ENCODE data around the gene EQTN.
"Not testable (repeated sequence)": the region's sequence is repeated elsewhere in the genome, so short reads cannot be mapped to it uniquely, and the experiment has no call there.

EQTN gene

DNA sequence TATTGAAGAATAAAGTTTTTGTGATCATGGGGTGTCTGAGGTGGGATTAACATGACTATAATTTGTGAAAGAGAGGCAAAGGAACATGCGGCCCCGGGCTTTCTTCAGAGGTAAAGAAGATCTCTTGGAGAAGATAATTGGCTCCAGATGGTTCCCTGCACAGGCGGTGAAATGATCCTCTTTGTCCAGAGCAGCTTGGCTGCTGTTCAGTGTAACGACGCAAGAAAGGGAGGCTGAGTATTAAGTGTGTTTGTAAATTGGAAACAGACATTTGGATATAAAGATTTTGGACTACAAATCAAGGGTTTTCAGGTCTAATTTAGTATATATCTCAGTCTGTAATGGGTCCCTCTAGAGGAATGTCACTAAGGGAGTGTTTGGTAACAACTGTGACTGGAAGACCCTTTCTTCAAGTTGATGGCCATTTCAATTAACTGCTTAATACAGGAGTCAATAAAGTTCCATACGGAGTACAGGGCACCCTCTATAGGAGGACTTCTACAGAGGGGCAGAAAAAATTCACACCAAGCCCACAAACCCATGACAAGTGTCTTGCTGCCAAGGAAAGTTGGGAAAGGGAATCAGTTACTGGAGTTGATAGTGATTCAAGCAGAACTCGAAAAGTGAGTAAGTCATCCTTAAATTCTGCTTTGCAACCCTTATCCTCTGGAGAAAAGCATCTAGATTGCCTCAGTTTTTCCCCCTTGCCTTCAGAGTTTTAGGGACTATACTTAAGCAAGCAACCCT lies 4.1 kb downstream of the EQTN start:
- DNase-seq (ENCODE audit: low spot score): no peak

DNA sequence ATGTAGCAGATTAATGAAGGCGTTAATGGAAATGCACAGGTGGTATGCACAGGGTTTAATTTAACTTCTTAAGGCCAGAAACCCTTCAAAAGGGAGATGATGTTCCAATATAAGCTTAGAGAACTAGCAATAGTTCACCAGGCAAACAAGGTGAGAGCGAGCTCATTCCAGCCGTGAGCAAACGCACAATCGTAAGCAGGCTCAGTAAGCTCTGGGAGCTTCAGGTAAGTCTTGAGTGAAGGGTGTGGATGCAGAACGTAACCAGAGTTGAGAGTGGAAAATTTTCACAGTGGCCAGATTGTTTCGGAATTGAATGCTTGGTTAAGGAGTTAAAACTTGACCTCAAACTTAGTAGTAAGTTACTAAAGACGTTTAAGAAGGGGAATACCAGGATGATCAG lies 5.7 kb downstream of the EQTN start:
- no peak for DNase-seq (ENCODE audit: low spot score)

DNA sequence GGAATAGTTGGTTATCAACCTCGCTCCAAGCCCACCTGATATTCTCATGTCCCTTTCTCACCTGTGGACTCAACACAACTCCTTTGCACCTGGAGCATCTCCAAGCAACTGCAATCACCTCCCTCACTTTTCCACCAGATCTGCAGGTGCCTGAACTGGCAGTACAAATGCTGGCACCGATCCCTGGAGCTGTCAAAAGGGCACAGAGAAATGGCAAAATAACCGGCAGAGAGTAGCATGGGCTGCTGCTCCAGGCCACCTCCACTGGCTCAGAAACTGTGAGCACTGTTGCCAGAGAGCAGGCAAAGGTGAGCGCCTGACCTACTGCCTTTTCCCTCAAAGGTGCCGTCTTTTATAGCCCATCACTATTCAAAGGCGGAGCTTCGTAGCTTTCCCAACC lies 14.7 kb downstream of the EQTN start:
- no peak for DNase-seq (ENCODE audit: low spot score)

DNA sequence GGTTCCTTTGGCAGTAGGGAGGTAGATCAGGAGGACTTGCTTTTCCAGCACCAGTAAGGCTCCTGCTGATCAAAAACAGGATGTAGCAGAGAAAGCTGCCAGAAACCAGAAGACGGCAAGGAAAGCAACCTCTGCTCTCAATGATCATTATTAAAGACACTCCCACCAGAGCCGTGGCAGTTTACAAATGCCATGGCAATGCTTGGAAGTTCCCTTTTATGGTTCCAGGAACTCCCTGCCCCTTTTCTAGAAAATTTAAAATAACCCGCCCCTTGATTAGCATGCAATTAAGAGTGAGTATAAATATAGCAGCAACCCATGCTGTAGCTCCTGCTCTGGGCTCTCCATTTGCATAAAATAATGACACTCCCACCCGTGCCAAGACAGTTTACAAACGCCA lies 16.1 kb downstream of the EQTN start:
- no peak for DNase-seq (ENCODE audit: low spot score)

DNA sequence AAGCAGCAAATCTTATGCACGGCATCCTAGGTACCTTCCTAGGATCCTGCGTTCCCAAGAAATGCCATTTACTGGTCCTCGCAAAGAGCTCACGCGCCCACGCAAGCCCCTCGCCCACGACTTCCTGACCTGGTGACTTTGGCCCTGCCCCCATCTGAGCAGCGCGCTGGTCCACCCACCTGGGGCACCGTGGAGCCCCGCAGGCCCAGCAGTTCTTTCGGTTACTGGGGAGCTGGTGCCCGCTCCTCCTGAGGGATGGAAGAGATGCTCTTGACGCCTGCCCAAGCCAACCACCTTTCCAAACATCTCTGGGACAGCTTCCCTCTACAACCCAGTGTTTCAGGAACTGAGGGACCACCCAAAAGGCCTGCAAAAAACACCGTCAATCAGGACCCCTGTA lies 16.7 kb downstream of the EQTN start:
- no peak for DNase-seq (ENCODE audit: low spot score)

DNA sequence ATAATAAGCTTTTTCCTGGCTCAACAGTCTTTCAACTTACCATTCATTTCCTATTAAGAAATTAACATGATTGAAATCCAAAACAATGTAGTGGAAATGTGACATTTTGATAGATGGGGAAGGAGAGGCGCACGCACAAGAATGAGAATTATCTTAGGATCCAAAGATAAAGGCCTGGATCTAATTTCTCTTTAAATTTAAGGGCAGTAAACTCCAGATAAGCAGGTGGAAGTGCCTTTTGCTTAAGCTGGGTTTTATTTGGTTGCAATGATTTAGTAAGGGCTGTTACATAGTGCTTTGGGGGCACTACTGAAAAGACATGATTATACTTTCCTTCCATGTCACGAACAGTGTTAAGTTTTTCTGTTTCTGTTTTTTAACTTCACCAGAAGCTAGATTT lies 17.3 kb downstream of the EQTN start:
- DNase-seq (ENCODE audit: low spot score): no peak

DNA sequence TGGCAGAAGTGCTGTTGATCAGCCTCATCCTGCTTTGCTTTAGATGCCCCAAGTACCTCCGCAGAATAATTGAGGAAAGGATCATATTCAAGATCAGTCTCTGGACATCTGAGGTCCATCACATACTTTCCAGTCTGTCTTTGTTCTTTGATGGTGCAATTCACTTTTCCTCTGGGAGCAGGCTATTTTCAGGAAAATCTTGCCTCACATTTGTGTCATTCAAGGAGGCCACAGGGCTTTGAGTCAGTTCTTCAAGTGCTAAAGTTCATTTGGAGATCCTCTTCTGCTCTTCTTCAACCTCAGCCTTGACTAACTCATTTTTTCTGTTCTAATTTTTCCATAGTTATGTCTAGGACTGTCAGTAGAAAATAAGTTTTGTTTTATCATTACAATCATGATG lies 18.6 kb downstream of the EQTN start:
- DNase-seq (ENCODE audit: low spot score): no peak

DNA sequence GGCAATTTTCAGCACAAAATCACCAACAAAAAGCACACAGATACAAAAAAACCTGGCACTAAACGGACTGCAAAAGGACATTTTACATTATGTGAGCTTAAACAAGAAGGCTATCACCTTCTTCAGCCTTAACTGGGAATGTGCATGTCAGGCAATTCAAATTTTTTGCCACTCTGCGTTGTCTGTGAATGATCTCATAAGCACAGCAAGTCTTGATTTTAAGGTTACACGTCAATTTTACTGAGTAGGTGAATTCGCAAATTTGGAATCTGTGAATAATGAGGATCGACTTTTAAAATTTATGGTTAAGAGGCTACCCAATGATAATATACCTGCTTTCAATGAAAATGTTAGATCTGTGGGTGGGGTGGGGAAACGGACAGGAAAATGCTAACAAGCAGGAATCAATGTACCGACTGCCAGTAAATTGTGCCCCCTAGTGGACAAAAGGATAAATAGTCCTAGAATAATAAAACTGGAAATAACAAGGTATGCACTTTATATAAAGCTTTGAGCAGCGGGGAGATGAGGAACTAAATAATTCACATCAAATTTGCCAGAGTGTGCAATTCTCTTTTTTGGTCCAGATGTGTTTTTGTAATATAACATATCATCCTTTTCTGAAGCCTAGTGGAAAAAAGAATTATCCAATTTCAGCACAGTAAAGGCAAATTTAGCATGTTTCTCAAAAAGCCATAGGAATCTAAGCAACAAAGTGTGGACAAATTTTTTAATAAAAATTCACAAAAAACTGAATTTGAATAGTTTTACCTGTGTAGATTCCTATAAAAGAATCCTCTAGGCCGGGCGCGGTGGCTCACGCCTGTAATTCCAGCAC lies 20.5 kb downstream of the EQTN start:
- no peak for DNase-seq (ENCODE audit: low spot score)

DNA sequence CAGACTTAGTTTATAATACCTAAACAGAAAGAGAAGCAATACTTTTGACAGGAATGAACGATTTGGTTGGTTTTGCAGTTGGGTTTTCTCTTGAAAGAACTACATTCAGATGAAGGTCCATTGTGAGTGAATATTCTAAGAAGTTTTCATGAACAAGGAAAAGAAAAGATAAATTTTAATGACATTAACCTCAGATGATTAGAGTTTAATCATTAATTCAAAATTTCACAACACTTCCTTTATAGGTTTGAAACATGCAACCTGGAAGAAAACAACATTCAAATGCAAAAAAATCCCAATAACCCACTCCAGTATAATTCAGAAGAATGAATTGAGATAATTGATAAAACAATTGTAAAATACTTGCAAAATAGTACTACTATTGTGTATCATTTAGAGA lies 23.8 kb downstream of the EQTN start:
- DNase-seq (ENCODE audit: low spot score): no peak

DNA sequence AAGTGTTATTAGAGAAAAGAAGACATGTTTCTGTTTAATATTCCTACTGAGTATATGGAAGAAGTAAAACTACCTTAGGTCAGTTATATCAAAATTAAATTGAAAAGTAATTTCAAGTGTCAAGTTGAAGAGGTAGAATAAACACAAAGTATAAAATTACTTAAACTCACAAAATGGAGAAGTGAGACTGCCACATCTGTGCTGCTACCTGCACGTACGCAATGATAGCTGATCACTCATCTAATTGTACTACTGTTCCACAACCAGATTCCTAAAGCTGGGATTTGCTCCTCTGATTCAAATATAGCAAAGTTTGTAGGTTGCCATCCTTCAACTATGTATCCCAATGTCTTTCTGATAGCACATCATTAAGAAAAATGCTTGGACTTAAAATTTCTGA lies 24.8 kb downstream of the EQTN start:
- no peak for DNase-seq (ENCODE audit: low spot score)

DNA sequence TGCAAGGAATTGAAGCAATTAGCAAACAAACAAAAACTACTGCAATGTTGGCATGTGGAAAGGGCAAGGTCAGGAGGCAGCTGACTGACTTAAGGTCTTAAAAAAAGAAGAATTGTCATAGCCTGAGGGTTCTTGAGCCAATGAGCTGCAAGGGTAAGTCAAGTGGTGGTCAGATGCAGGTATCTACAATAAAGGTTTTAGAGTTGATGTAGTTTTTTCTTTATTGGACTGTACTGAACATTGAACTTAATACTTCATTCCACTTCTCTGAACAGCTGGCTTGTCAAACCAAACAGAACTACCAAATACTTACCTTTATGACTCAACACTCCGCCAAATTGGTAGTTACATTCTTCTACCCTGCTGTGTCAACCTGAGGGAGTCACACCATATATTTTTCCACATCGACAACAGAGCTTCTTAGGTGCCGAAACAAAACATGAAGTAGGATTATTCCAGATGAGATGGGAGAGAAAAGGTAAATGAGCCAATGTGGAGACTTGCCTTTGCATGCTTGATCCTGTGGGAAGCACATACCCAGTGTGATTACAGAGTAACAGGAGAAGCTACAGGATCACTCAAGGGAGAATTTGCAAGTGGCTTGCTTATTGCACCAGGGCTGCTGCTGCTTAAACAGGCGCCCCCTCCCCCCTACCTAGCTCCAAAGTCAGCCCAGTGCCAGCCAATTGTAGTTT lies 35.3 kb downstream of the EQTN start:
- no peak for DNase-seq (ENCODE audit: low spot score)

DNA sequence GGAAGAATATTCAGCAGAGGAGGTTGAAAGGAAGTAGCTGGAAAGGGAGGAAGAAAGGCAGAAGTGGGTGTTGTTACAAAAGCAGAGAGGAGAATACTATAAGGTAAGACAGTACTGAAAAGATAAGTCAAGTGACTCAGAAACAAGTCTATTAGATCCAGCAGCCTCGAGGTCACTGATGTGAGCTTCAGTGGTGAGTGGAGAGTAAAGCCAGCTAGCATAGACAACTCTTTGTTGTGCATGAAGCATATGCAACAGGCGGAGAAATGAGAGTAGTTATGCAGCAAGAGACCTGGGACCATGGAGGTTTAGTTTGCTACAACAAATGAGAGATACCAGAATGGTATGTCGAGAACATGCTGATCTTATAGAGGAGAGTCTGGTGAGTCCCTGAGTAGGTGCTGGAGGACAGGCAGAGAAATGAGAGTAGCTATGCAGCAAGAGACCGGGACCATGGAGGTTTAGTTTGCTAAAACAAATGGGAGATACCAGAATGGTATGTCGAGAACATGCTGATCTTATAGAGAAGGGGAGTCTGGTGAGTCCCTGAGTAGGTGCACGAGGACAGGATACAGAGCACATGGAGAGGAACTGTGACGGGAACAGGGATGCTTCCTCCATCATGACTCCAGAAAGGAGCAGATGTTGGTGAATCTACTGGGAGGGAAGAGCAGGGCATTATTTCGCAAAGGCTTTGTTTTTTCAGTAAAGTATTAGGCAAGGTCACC lies 36.0 kb downstream of the EQTN start:
- DNase-seq (ENCODE audit: low spot score): no peak

DNA sequence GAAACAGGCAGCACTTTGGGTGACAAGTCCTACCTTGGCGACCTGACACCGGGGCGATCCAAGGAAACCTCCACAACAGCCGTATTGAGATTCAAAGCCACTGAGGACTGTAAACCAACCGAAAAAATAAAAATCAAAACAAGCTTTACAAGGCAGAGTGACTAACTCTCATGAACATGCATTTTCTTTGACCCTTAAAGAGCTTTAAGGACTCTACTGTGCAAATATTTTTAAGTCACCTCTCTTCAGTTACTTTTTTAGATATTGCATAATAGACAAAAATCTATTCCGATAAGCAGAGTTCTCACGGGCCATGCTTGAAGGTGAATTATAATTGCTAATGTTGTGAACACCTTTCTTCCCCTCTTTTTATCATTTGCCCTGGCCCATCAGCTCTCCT lies 38.3 kb downstream of the EQTN start:
- no peak for DNase-seq (ENCODE audit: low spot score)

DNA sequence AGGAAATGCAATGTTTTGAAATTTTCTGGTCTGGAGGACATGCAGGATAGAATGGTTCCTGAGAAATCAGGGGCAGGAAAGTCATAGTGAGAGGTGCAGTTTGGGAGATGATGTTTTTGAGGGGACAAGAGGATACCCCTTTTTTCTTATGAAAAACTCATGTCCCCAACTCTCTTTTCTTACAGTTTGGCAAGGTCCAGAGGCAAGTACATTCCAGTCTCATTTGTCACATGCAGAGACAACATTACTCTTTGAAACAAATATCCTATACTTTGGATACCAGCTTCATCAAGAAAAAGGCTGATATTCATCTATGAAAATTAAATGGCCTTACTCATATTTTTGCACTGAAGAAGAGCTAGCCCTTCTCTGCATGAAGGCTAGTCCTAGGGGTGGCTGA lies 48.2 kb downstream of the EQTN start:
- DNase-seq (ENCODE audit: low spot score): no peak

DNA sequence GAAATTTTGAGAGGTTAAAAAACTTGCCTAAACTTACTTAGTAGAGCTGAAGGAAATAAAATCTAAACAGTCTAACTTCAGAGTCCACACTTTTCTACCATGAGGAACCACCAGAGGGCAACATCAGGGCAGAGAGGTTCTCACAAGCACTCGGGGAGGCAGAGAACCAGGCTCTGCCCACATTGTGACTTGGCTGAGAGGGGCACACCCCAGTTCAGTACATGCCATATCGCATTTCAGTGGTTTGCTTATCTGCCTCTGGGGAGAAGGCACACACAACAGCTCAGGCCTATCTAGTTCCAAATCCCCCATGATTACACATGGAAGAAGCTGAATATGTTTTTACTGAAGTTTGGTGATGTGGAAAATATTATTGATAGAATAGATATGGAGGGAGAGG lies 49.2 kb downstream of the EQTN start:
- DNase-seq (ENCODE audit: low spot score): peak; percentile 57

DNA sequence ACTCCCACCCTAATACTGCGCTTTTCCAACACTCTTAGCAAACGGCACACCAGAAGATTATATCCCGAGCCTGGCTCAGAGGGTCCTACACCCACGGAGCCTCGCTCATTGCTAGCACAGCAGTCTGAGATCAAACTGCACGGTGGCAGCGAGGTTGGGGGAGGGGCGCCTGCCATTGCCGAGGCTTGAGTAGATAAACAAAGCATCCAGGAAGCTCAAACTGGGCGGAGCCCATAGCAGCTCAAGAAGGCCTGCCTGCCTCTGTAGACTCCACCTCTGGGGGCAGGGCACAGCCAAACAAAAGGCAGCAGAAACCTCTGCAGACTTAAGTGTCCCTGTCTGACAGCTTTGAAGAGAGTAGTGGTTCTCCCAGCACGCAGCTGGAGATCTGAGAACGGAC lies 57.3 kb downstream of the EQTN start:
- not testable (repeated sequence) for DNase-seq (ENCODE audit: low spot score)
